Measurements from ENCODE around the gene ERCC1.

DNA sequence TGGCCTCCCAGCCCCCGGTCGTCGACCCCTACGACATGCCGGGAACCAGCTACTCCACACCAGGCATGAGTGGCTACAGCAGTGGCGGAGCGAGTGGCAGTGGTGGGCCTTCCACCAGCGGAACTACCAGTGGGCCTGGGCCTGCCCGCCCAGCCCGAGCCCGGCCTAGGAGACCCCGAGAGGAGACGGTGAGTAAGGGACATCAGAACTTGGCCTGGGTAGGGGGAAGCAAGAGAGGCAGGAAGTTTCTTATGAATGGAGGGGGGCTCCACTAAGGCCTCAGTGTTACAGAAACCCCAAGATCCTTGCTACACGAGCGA is 47.0 kb upstream of the ERCC1 start:
- no peak for TF ChIP-seq POLR2AphosphoS5 (IDR thresholded peaks at IDR 0.05; ENCODE audit: low read depth, low read length)
- TF ChIP-seq POLR2A (IDR thresholded peaks at IDR 0.05; ENCODE audit: low read depth, low read length), result no peak
- no peak for TF ChIP-seq TAF1 (IDR thresholded peaks at IDR 0.05; ENCODE audit: low read depth, low read length)
- TF ChIP-seq SPI1 (IDR thresholded peaks at IDR 0.05; ENCODE audit: low read depth, low read length), result no peak
- TF ChIP-seq POU2F2 (IDR thresholded peaks at IDR 0.05; ENCODE audit: low read depth, low read length), result no peak
